Gastroesophageal sphincter (tissue), 4 donors: ENCODE measurements around the gene GALNS. TPM values are rescaled to one million over a fixed set of nuclear protein-coding genes. Genes with fewer than 3 reads are reported as not detected.

ENCODE experiments used
- ATAC-seq: fragments of 150-250 bp; one replicate; pipeline ENCODE4 v1.9.1; 2016; ENCODE audit warnings: mild to moderate bottlenecking, moderate library complexity
- H3K27ac ChIP-seq, 4 donors: fragments of 200-600 bp; sonication (generic) in 3 of 4; 1 replicate in 3 of 4; 2 replicates in 1 of 4; pipeline ENCODE4 v1.5.1; 2016 to 2019
- H3K27me3 ChIP-seq: fragments of 200-600 bp; sonication (generic); one replicate; pipeline ENCODE4 v1.5.1; 2019
- H3K36me3 ChIP-seq, 2 donors: fragments of 200-600 bp; sonication (generic); one replicate each; pipeline ENCODE4 v1.5.1; 2019; ENCODE audit warnings: control low read depth in 1 of 2
- H3K4me1 ChIP-seq, 3 donors: fragments of 200-600 bp; sonication (generic); 1 replicate in 2 of 3; 2 replicates in 1 of 3; pipeline ENCODE4 v1.5.1; 2016 to 2019; ENCODE audit warnings: control low read depth in 2 of 3
- H3K4me3 ChIP-seq, 2 donors: fragments of 200-600 bp; sonication (generic); one replicate each; pipeline ENCODE4 v1.5.1; 2019; ENCODE audit warnings: mild to moderate bottlenecking in 1 of 2, moderate library complexity in 1 of 2
- H3K9me3 ChIP-seq, 3 donors: fragments of 200-600 bp; sonication (generic); one replicate each; pipeline ENCODE4 v1.5.1; 2017 to 2019; ENCODE audit warnings: control low read depth in 2 of 3
- CTCF ChIP-seq, 4 experiments: fragments of 200-600 bp in 2 of 4; fragments of 450-650 bp in 2 of 4; sonication (generic) in 1 of 4; IDR thresholded peaks; one replicate each; pipeline ENCODE4 v1.5.1; 2017 to 2019; ENCODE audit warnings: antibody characterized with exemption in 4 of 4, mild to moderate bottlenecking in 2 of 4, moderate library complexity in 2 of 4
- EP300 ChIP-seq: sonication (generic); formaldehyde crosslinking; IDR thresholded peaks from one replicate; pipeline ENCODE4 v1.6.1; 2017; ENCODE audit warnings: antibody characterized with exemption, mild to moderate bottlenecking
- POLR2A ChIP-seq, 2 donors: fragments of 450-650 bp; IDR thresholded peaks; one replicate each; pipeline ENCODE4 v1.6.1; 2017; ENCODE audit warnings: antibody characterized with exemption in 2 of 2, mild to moderate bottlenecking in 2 of 2, moderate library complexity in 1 of 2
- POLR2AphosphoS5 ChIP-seq: sonication (generic); formaldehyde crosslinking; IDR thresholded peaks from one replicate; pipeline ENCODE4 v1.6.1; 2017; ENCODE audit warnings: antibody characterized with exemption
- WGBS, 2 donors: methylation state at CpG; one replicate each; pipeline ENCODE4 v1.1.5; 2018; ENCODE audit warnings: low coverage in 1 of 2; 5-methylcytosine and 5-hydroxymethylcytosine counted together
- total RNA-seq, 4 donors: library from RNA; depleted of rRNA; stranded (reverse); fragments of >200 nt; gene quantifications; one replicate each; pipeline ENCODE4 v1.1.0, GENCODE V29; 2016

Gene GALNS
- total RNA-seq, 4 donors from 2014 or later: 4.2 to 29.4 (median 15.6) TPM

- WGBS, 2 donors: 40% methylated on average over 1 of the region's 4 CpGs; no CpG with 5 or more reads in 1 of the 2 donors
- no peaks in the 10 kb centered on the region for H3K36me3 ChIP-seq
- H3K27ac ChIP-seq: no peak overlapping the region
- H3K9me3 ChIP-seq: no peaks in the 10 kb centered on the region
- H3K27me3 ChIP-seq: peaks cover 28% of the 10 kb centered on the region
- H3K4me1 ChIP-seq: no peaks in the 10 kb centered on the region
- TF ChIP-seq CTCF (IDR thresholded peaks at IDR 0.05) (no peak), POLR2A (IDR thresholded peaks at IDR 0.05) (no peak), POLR2AphosphoS5 (no peak), EP300 (no peak)
- no peak overlapping the region for H3K4me3 ChIP-seq
- ATAC-seq: no peak
Observed at GRCh38 chr16:88796278-88796677, 60.5 kb downstream of the GALNS start.

GRCh38 chr16:88793251-88793954 lies 63.3 kb downstream of the GALNS start:
- no peak for ATAC-seq
- H3K4me1 ChIP-seq: no peaks in the 10 kb centered on the region
- TF ChIP-seq POLR2AphosphoS5 (no peak), EP300 (no peak), CTCF (IDR thresholded peaks at IDR 0.05) (no peak), POLR2A (IDR thresholded peaks at IDR 0.05) (no peak)
- peaks cover 36% of the 10 kb centered on the region for H3K27me3 ChIP-seq
- H3K4me3 ChIP-seq: no peak overlapping the region
- WGBS, 2 donors: 13% methylated on average over 3 of the region's 35 CpGs; no CpG with 5 or more reads in 1 of the 2 donors
- no peak overlapping the region for H3K27ac ChIP-seq
- no peaks in the 10 kb centered on the region for H3K36me3 ChIP-seq
- no peaks in the 10 kb centered on the region for H3K9me3 ChIP-seq

- no peak overlapping the region for H3K27ac ChIP-seq
- no peaks in the 10 kb centered on the region for H3K9me3 ChIP-seq
- H3K27me3 ChIP-seq: peaks cover 36% of the 10 kb centered on the region
- no peak overlapping the region for H3K4me3 ChIP-seq
- no peaks in the 10 kb centered on the region for H3K4me1 ChIP-seq
- no peak for ATAC-seq
- no CpG with 5 or more reads among the region's 12 CpGs for WGBS, 2 donors
- TF ChIP-seq EP300 (no peak), POLR2AphosphoS5 (no peak), POLR2A (IDR thresholded peaks at IDR 0.05) (no peak), CTCF (IDR thresholded peaks at IDR 0.05) (no peak)
- H3K36me3 ChIP-seq: no peaks in the 10 kb centered on the region
Observed at GRCh38 chr16:88792668-88793250, 64.0 kb downstream of the GALNS start.

- Histone ChIP-seq H3K4me3 (no peak overlapping the region), H3K27me3 (peaks cover 36% of the 10 kb centered on the region), H3K27ac (no peak overlapping the region), H3K36me3 (no peaks in the 10 kb centered on the region), H3K9me3 (no peaks in the 10 kb centered on the region), H3K4me1 (no peaks in the 10 kb centered on the region)
- WGBS, 2 donors: 70% methylated on average over 2 of the region's 13 CpGs; no CpG with 5 or more reads in 1 of the 2 donors
- no peak for TF ChIP-seq POLR2A (IDR thresholded peaks at IDR 0.05)
- no peak for TF ChIP-seq EP300
- no peak for TF ChIP-seq POLR2AphosphoS5
- no peak for TF ChIP-seq CTCF (IDR thresholded peaks at IDR 0.05)
- ATAC-seq: no peak
Observed at GRCh38 chr16:88792078-88792550, 64.6 kb downstream of the GALNS start.
